Measurements from ENCODE around the gene PEA15.

PEA15 gene

GRCh38 chr1:160194737-160195059, 10.5 kb upstream of the PEA15 start:
- Histone ChIP-seq H3K4me3 (ENCODE audit: low read depth, low read length) (no peak overlapping the region), H3K27ac (no peak overlapping the region), H3K27me3 (ENCODE audit: insufficient read depth, low read depth, severe bottlenecking) (no peaks in the 10 kb centered on the region), H3K9me3 (ENCODE audit: severe bottlenecking) (no peaks in the 10 kb centered on the region), H3K36me3 (no peaks in the 10 kb centered on the region)
- TF ChIP-seq CTCF (IDR thresholded peaks at IDR 0.05; ENCODE audit: low read depth, low read length) = no peak
- DNase-seq = no peak

GRCh38 chr1:160196143-160196542, 9.0 kb upstream of the PEA15 start:
- TF ChIP-seq CTCF (IDR thresholded peaks at IDR 0.05; ENCODE audit: low read depth, low read length) = no peak
- DNase-seq = no peak
- Histone ChIP-seq H3K4me3 (ENCODE audit: low read depth, low read length) (no peak overlapping the region), H3K27ac (no peak overlapping the region), H3K27me3 (ENCODE audit: insufficient read depth, low read depth, severe bottlenecking) (no peaks in the 10 kb centered on the region), H3K9me3 (ENCODE audit: severe bottlenecking) (no peaks in the 10 kb centered on the region), H3K36me3 (no peaks in the 10 kb centered on the region)

GRCh38 chr1:160197231-160197630, 8.0 kb upstream of the PEA15 start:
- H3K27me3 ChIP-seq (ENCODE audit: insufficient read depth, low read depth, severe bottlenecking) = no peaks in the 10 kb centered on the region
- no peaks in the 10 kb centered on the region for H3K9me3 ChIP-seq (ENCODE audit: severe bottlenecking)
- no peaks in the 10 kb centered on the region for H3K36me3 ChIP-seq
- no peak for TF ChIP-seq CTCF (IDR thresholded peaks at IDR 0.05; ENCODE audit: low read depth, low read length)
- H3K27ac ChIP-seq = no peak overlapping the region; the same call in 1 of the 2 replicates
- H3K4me3 ChIP-seq (ENCODE audit: low read depth, low read length) = no peak overlapping the region
- no peak for DNase-seq

- Histone ChIP-seq H3K27me3 (ENCODE audit: insufficient read depth, low read depth, severe bottlenecking) (no peaks in the 10 kb centered on the region), H3K27ac (no peak overlapping the region), H3K4me3 (ENCODE audit: low read depth, low read length) (no peak overlapping the region), H3K36me3 (peaks cover 4% of the 10 kb centered on the region), H3K9me3 (ENCODE audit: severe bottlenecking) (no peaks in the 10 kb centered on the region)
- no peak for TF ChIP-seq CTCF (IDR thresholded peaks at IDR 0.05; ENCODE audit: low read depth, low read length)
- DNase-seq = no peak
Measured at GRCh38 chr1:160200786-160201185, 4.4 kb upstream of the PEA15 start.

GRCh38 chr1:160204526-160205241, 500 bp upstream of the PEA15 start:
- TF ChIP-seq CTCF (IDR thresholded peaks at IDR 0.05; ENCODE audit: low read depth, low read length) = no peak
- H3K27me3 ChIP-seq (ENCODE audit: insufficient read depth, low read depth, severe bottlenecking) = no peaks in the 10 kb centered on the region

GRCh38 chr1:160206036-160206389, 829 bp downstream of the PEA15 start:
- H3K27ac ChIP-seq = peak overlapping the region; percentile 88
- no peaks in the 10 kb centered on the region for H3K9me3 ChIP-seq (ENCODE audit: severe bottlenecking)
- peak overlapping the region; percentile 82 for H3K4me3 ChIP-seq (ENCODE audit: low read depth, low read length)
- no peak for TF ChIP-seq CTCF (IDR thresholded peaks at IDR 0.05; ENCODE audit: low read depth, low read length)
- DNase-seq = no peak
- H3K36me3 ChIP-seq = peaks cover 46% of the 10 kb centered on the region
- H3K27me3 ChIP-seq (ENCODE audit: insufficient read depth, low read depth, severe bottlenecking) = no peaks in the 10 kb centered on the region

More at GRCh38 chr1:160204526-160205241, 500 bp upstream of the PEA15 start:
- H3K27ac ChIP-seq = peak overlapping the region; percentile 43
- no peaks in the 10 kb centered on the region for H3K9me3 ChIP-seq (ENCODE audit: severe bottlenecking)
- DNase-seq = no peak
- H3K4me3 ChIP-seq (ENCODE audit: low read depth, low read length) = no peak overlapping the region
- H3K36me3 ChIP-seq = peaks cover 34% of the 10 kb centered on the region

Data from WERI-Rb-1 (cell line).